Endothelial cell of umbilical vein (primary cell): ENCODE measurements around the gene ZNF664. TPM values are rescaled to one million over a fixed set of nuclear protein-coding genes. Genes with fewer than 3 reads are reported as not detected.

Experiments used
- BruUV-seq: library from RNA; stranded (reverse); fragments of 400-500 nt; replicated peaks from 2 replicates; lab custom pipeline; 2021; lab: Mats Ljungman, UMichigan
- CTCF ChIA-PET: fragments of 300-600, 350-600 bp; sonication (Branson Sonifier 250); formaldehyde crosslinking; loops from one replicate; lab custom pipeline; 2021; ENCODE audit warnings: antibody characterized with exemption, inconsistent platforms; lab: Charles Lee
- POLR2A ChIA-PET: fragments of 300-600, 350-600 bp; sonication (Branson Sonifier 250); formaldehyde crosslinking; loops from one replicate; lab custom pipeline; 2021; ENCODE audit warnings: antibody characterized with exemption, inconsistent platforms; lab: Charles Lee
- DNase-seq: peaks from one replicate; pipeline ENCODE4 v3.0.0-alpha.2; 2011; ENCODE audit warnings: low read depth, low spot score
- FAIRE-seq: peaks from 2 replicates; lab custom pipeline; 2011; peaks lifted over from hg19 to GRCh38; lab: Jason Lieb, UNC
- H2AFZ ChIP-seq: 2 replicates; pipeline ENCODE4 v1.6.0; 2012; ENCODE audit warnings: low read depth, low read length, control low read depth, inconsistent platforms
- H3K27ac ChIP-seq: 2 replicates; pipeline ENCODE4 v1.5.1; 2011; ENCODE audit warnings: low read depth, mild to moderate bottlenecking, control low read depth, low read length, moderate library complexity; ENCODE audit not compliant: insufficient read depth
- H3K27me3 ChIP-seq, 2 experiments: 2 replicates each; pipeline versions ENCODE4 v1.6.0 to v1.6.1; 2011; ENCODE audit warnings: low read length in 2 of 2, mixed read lengths in 1 of 2; ENCODE audit not compliant: control insufficient read depth in 2 of 2, insufficient read depth in 2 of 2
- H3K36me3 ChIP-seq, 2 experiments: 2 replicates in 1 of 2; 3 replicates in 1 of 2; pipeline ENCODE4 v1.5.1; 2011; ENCODE audit warnings: low read length in 2 of 2, mild to moderate bottlenecking in 1 of 2, moderate library complexity in 1 of 2; ENCODE audit not compliant: control insufficient read depth in 2 of 2, insufficient read depth in 2 of 2; ENCODE audit errors: extremely low read depth in 1 of 2
- H3K4me1 ChIP-seq: 3 replicates; pipeline ENCODE4 v1.5.1; 2011; ENCODE audit warnings: mild to moderate bottlenecking, low read length; ENCODE audit not compliant: control insufficient read depth, insufficient read depth; ENCODE audit errors: extremely low read depth
- H3K4me2 ChIP-seq: 2 replicates; pipeline ENCODE4 v1.6.1; 2011; ENCODE audit warnings: low read length, control low read depth, mixed read lengths; ENCODE audit not compliant: insufficient read depth
- H3K4me3 ChIP-seq, 3 experiments: fragments of 200-600 bp in 1 of 3; sonication (generic), shearing (Covaris generic) in 1 of 3; replicated peaks in 1 of 3; 2 replicates each; pipeline ENCODE4 v1.5.1; 2011 to 2016; ENCODE audit warnings: control low read depth in 3 of 3, low read length in 3 of 3, mild to moderate bottlenecking in 2 of 3, inconsistent platforms in 1 of 3, low read depth in 1 of 3, moderate library complexity in 1 of 3; ENCODE audit not compliant: insufficient read depth in 1 of 3
- H3K79me2 ChIP-seq: 2 replicates; pipeline ENCODE4 v1.6.0; 2012; ENCODE audit warnings: low read length, inconsistent platforms; ENCODE audit not compliant: control insufficient read depth, insufficient read depth
- H3K9ac ChIP-seq: replicated peaks from 2 replicates; pipeline ENCODE3; 2011; ENCODE audit warnings: low read length, control low read depth; ENCODE audit not compliant: insufficient read depth; ENCODE audit errors: extremely low read depth
- H3K9me1 ChIP-seq: replicated peaks from 3 replicates; pipeline ENCODE4 v1.6.0; 2011; ENCODE audit warnings: mild to moderate bottlenecking, low read length; ENCODE audit not compliant: control insufficient read depth, insufficient read depth; ENCODE audit errors: extremely low read depth
- H3K9me3 ChIP-seq: replicated peaks from 2 replicates; pipeline ENCODE4 v1.5.1; 2012; ENCODE audit warnings: low read length, inconsistent platforms; ENCODE audit not compliant: control insufficient read depth, insufficient read depth
- H4K20me1 ChIP-seq: replicated peaks from 2 replicates; pipeline ENCODE3; 2011; ENCODE audit warnings: mild to moderate bottlenecking, low read length; ENCODE audit not compliant: control insufficient read depth, insufficient read depth; ENCODE audit errors: extremely low read depth
- EZH2 ChIP-seq: IDR thresholded peaks from 2 replicates; pipeline ENCODE4 v1.6.1; 2012; ENCODE audit warnings: borderline replicate concordance, low read depth, mild to moderate bottlenecking, moderate library complexity, low read length, inconsistent platforms; ENCODE audit not compliant: severe bottlenecking
- FOS ChIP-seq: IDR thresholded peaks from 2 replicates; pipeline ENCODE4 v1.6.1; 2011; ENCODE audit warnings: mild to moderate bottlenecking, low read length, moderate library complexity, borderline replicate concordance; ENCODE audit not compliant: insufficient read depth
- GATA2 ChIP-seq: IDR thresholded peaks from 2 replicates; pipeline ENCODE4 v1.7.0; 2011; ENCODE audit warnings: low read depth, mild to moderate bottlenecking, moderate library complexity, mixed read lengths, low read length; ENCODE audit not compliant: insufficient read length, insufficient read depth
- JUN ChIP-seq: IDR thresholded peaks from 2 replicates; pipeline ENCODE4 v1.6.1; 2011; ENCODE audit warnings: borderline replicate concordance, low read depth; ENCODE audit not compliant: insufficient read length, insufficient read depth
- MYC ChIP-seq: IDR thresholded peaks from one replicate; pipeline ENCODE4 v1.6.1; 2011; ENCODE audit warnings: mild to moderate bottlenecking, low read depth, low read length
- POLR2A ChIP-seq: IDR thresholded peaks from 2 replicates; pipeline ENCODE4 v1.6.1; 2012; ENCODE audit warnings: low read depth, mild to moderate bottlenecking, control low read depth, low read length
- POLR2AphosphoS5 ChIP-seq: IDR thresholded peaks from 2 replicates; pipeline ENCODE4 v1.6.1; 2012; ENCODE audit warnings: low read depth, mild to moderate bottlenecking, control low read depth, low read length, moderate library complexity; ENCODE audit not compliant: insufficient read depth
- dilution Hi-C: fragments of 300-500 bp; cut with MboI; formaldehyde crosslinking; loops from one replicate; pipeline ENCODE4 v1.15.0; 2019; ENCODE audit warnings: low sequenced_read_pairs; ENCODE audit not compliant: extremely low pct_ligation_motif_present
- intact Hi-C: fragments of 100-400 bp; cut with micrococcal nuclease; formaldehyde crosslinking; loops from one replicate; pipeline ENCODE4 v1.10.0; 2022
- polyA plus RNA-seq, 4 experiments: library from polyadenylated mRNA; depleted of rRNA in 3 of 4; stranded (reverse) in 3 of 4; unstranded in 1 of 4; fragments of >200 nt; gene quantifications; 2 replicates each; pipeline versions ENCODE4 v1.2.1 to v1.2.3, GENCODE V29; 2011 to 2012; ENCODE audit warnings: missing spikeins in 1 of 4
- total RNA-seq: library from RNA; stranded (reverse); gene quantifications from 2 replicates; pipeline ENCODE4 v1.2.3, GENCODE V29; 2021
- TF ChIP-seq, protein P1 (sequence below): IDR thresholded peaks from 2 replicates; pipeline ENCODE4 v1.6.1; 2011; ENCODE audit not compliant: insufficient read depth, insufficient read length
- TF ChIP-seq, protein P2 (sequence below), 2 donors: IDR thresholded peaks; 1 replicate in 1 of 2; 2 replicates in 1 of 2; pipeline ENCODE4 v1.5.1; 2011; ENCODE audit warnings: low read length in 2 of 2, mild to moderate bottlenecking in 2 of 2, moderate library complexity in 2 of 2, control low read depth in 1 of 2, inconsistent platforms in 1 of 2, low read depth in 1 of 2; ENCODE audit not compliant: insufficient read depth in 1 of 2; ENCODE audit errors: extremely low read depth in 1 of 2

ZNF664 gene
- total and polyA plus RNA-seq, 2 donors (not counting 3 experiments of a cell fraction or from before 2014, with no cell fraction given): 29.8 to 71.3 TPM

DNA sequence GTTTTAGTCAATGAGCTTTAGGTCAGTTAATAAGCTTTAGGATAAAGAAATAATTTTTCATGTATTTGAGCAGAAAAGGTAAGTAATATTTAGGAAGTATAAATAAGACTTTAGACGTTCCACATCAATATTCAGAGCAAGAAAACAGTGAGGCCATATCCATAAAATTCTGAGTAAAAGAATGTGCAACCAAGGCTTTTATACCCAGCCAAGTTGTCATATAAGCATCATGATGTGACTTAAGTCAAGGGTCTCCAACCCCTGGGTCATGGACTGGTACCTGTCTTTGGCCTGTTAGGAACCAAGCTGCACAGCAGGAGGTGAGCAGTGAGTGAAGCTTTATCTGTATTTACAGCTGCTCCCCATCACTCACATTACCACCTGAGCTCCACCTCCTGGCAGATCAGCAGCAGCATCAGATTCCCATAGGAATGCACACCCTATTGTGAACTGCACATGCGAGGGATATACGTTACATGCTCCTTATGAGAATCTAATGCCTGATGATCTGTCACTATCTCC, 74.1 kb downstream of the ZNF664 start:
- POLR2A ChIA-PET: no interaction called here
- no peak for FAIRE-seq

More for the DNA sequence above, 74.1 kb downstream of the ZNF664 start:
- Histone ChIP-seq H3K36me3 (no peaks in the 10 kb centered on the region), H3K4me2 (no peak overlapping the region), H4K20me1 (no peaks in the 10 kb centered on the region), H3K9me1 (no peaks in the 10 kb centered on the region), H2AFZ (no peak overlapping the region), H3K79me2 (no peaks in the 10 kb centered on the region), H3K9me3 (peaks cover 3% of the 10 kb centered on the region), H3K9ac (no peak overlapping the region), H3K4me1 (no peaks in the 10 kb centered on the region), H3K27ac (no peak overlapping the region), H3K27me3 (no peaks in the 10 kb centered on the region), H3K4me3 (no peak overlapping the region)
- dilution Hi-C loops (no loop called here), intact Hi-C loops (no loop called here)
- CTCF ChIA-PET: interaction anchor here (0.9 to 2.7 kb wide), 5 partner anchors 9 to 333 kb away, joined by 3 to 9 read pairs (median 4); no protein-coding TSS in a partner anchor
- no TSS peak for BruUV-seq
- no peak for TF ChIP-seq EZH2
- TF ChIP-seq MYC: no peak
- TF ChIP-seq JUN: no peak
- TF ChIP-seq FOS: no peak
- TF ChIP-seq, protein P1, sequence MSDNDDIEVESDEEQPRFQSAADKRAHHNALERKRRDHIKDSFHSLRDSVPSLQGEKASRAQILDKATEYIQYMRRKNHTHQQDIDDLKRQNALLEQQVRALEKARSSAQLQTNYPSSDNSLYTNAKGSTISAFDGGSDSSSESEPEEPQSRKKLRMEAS: no peak
- TF ChIP-seq, protein P2, sequence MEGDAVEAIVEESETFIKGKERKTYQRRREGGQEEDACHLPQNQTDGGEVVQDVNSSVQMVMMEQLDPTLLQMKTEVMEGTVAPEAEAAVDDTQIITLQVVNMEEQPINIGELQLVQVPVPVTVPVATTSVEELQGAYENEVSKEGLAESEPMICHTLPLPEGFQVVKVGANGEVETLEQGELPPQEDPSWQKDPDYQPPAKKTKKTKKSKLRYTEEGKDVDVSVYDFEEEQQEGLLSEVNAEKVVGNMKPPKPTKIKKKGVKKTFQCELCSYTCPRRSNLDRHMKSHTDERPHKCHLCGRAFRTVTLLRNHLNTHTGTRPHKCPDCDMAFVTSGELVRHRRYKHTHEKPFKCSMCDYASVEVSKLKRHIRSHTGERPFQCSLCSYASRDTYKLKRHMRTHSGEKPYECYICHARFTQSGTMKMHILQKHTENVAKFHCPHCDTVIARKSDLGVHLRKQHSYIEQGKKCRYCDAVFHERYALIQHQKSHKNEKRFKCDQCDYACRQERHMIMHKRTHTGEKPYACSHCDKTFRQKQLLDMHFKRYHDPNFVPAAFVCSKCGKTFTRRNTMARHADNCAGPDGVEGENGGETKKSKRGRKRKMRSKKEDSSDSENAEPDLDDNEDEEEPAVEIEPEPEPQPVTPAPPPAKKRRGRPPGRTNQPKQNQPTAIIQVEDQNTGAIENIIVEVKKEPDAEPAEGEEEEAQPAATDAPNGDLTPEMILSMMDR (IDR thresholded peaks at IDR 0.05; ENCODE audit: extremely low read depth in 1 of 2, insufficient read depth in 1 of 2, low read depth in 1 of 2, low read length in 2 of 2): no peak
- TF ChIP-seq POLR2A: no peak
- no peak for TF ChIP-seq POLR2AphosphoS5
- no peak for TF ChIP-seq GATA2
- no peak for DNase-seq
